Measurements from ENCODE around the gene OTULIN.

The OTULIN gene

GRCh38 chr5:14687023-14687665, 22.6 kb downstream of the OTULIN start:
- Histone ChIP-seq H2AK5ac (ENCODE audit: low read length) (no peak overlapping the region), H3K4ac (ENCODE audit: low read depth, low read length) (no peak overlapping the region), H3K56ac (ENCODE audit: low read length) (no peak overlapping the region), H3K9ac (ENCODE audit: low read length) (no peak overlapping the region), H3K18ac (ENCODE audit: low read length) (no peak overlapping the region), H3K79me2 (ENCODE audit: control insufficient read depth, insufficient read depth, low read length) (no peaks in the 10 kb centered on the region), H3K27ac (ENCODE audit: low read depth, low read length) (no peak overlapping the region), H2BK15ac (replicated peaks; ENCODE audit: low read depth) (no peak overlapping the region), H3K79me1 (ENCODE audit: low read length) (no peaks in the 10 kb centered on the region), H4K8ac (ENCODE audit: low read depth, low read length) (no peak overlapping the region), H2BK5ac (ENCODE audit: low read length) (no peak overlapping the region), H2BK120ac (ENCODE audit: low read depth, low read length) (no peak overlapping the region), H3K4me1 (ENCODE audit: control insufficient read depth, low read depth, low read length) (no peaks in the 10 kb centered on the region), H3K27me3 (ENCODE audit: insufficient read depth, low read length, poor library complexity) (no peaks in the 10 kb centered on the region), H3K23ac (ENCODE audit: low read length) (no peak overlapping the region), H4K5ac (ENCODE audit: low read length) (no peak overlapping the region), H3K4me2 (ENCODE audit: low read length) (no peak overlapping the region), H3K36me3 (ENCODE audit: control insufficient read depth, insufficient read depth, low read length) (peaks cover 4% of the 10 kb centered on the region), H3K4me3 (ENCODE audit: low read length) (no peak overlapping the region)
- WGBS (ENCODE audit: extremely low coverage, insufficient coverage, low lambda C conversion rate): no CpG with 5 or more reads among the region's 4 CpGs
- peak; percentile 66 for DNase-seq

DNA sequence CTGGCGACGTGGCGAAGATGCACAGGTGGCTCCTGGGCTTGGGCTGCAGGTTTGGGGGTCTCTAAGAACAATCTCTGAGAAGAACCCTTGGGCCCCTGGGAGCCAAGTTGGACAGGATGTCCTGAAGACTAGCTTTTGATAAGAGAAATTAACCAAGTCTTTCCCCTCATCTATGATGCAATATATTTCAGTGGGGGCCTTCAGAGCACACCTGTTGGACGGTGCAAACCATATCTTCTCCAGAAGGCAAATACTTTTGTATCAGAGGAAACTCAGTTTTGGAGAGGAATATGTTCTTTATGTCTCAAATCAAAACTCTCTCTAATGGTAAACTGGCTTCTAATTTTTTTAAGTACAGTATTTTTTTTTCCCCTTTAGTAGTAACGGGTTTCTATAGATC, 28.6 kb downstream of the OTULIN start:
- Histone ChIP-seq H3K56ac (ENCODE audit: low read length) (no peak overlapping the region), H3K4me3 (ENCODE audit: low read length) (no peak overlapping the region), H3K9ac (ENCODE audit: low read length) (no peak overlapping the region), H3K4ac (ENCODE audit: low read depth, low read length) (no peak overlapping the region), H4K5ac (ENCODE audit: low read length) (no peak overlapping the region), H3K27me3 (ENCODE audit: insufficient read depth, low read length, poor library complexity) (no peaks in the 10 kb centered on the region), H3K79me1 (ENCODE audit: low read length) (no peaks in the 10 kb centered on the region), H2BK5ac (ENCODE audit: low read length) (no peak overlapping the region), H3K79me2 (ENCODE audit: control insufficient read depth, insufficient read depth, low read length) (no peaks in the 10 kb centered on the region), H2BK15ac (replicated peaks; ENCODE audit: low read depth) (no peak overlapping the region), H3K18ac (ENCODE audit: low read length) (no peak overlapping the region), H3K4me1 (ENCODE audit: control insufficient read depth, low read depth, low read length) (no peaks in the 10 kb centered on the region), H4K8ac (ENCODE audit: low read depth, low read length) (no peak overlapping the region), H3K4me2 (ENCODE audit: low read length) (no peak overlapping the region), H2AK5ac (ENCODE audit: low read length) (no peak overlapping the region), H3K36me3 (ENCODE audit: control insufficient read depth, insufficient read depth, low read length) (peaks cover 4% of the 10 kb centered on the region), H3K23ac (ENCODE audit: low read length) (no peak overlapping the region), H3K27ac (ENCODE audit: low read depth, low read length) (no peak overlapping the region), H2BK120ac (ENCODE audit: low read depth, low read length) (no peak overlapping the region)
- no CpG with 5 or more reads among the region's 5 CpGs for WGBS (ENCODE audit: extremely low coverage, insufficient coverage, low lambda C conversion rate)
- no peak for DNase-seq

DNA sequence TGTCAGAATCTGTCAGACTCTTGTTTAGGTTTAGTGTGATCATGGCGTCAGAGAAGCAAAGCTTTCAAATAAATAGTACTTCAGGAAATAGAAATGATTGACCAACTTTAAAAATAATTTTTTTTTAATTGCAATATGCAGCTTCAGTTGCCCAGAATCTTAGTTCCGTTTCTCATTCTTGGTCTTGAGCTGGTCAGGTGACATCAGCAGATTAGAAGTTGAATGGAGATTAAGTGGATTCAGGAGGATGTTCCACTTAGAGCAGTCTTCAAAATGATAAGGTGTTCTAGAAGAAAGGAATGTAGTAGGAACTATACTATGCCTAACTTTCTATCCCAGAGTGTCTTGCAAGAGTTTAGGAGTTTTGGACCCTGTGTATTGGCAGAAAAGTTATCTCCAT, 30.6 kb downstream of the OTULIN start:
- H3K23ac ChIP-seq (ENCODE audit: low read length): no peak overlapping the region
- no peak overlapping the region for H4K8ac ChIP-seq (ENCODE audit: low read depth, low read length)
- no peak overlapping the region for H3K27ac ChIP-seq (ENCODE audit: low read depth, low read length)
- no peak overlapping the region for H4K5ac ChIP-seq (ENCODE audit: low read length)
- no peak overlapping the region for H2BK5ac ChIP-seq (ENCODE audit: low read length)
- no CpG with 5 or more reads among the region's 2 CpGs for WGBS (ENCODE audit: extremely low coverage, insufficient coverage, low lambda C conversion rate)
- H3K4ac ChIP-seq (ENCODE audit: low read depth, low read length): no peak overlapping the region
- no peak overlapping the region for H2AK5ac ChIP-seq (ENCODE audit: low read length)
- no peak overlapping the region for H2BK120ac ChIP-seq (ENCODE audit: low read depth, low read length)
- no peaks in the 10 kb centered on the region for H3K4me1 ChIP-seq (ENCODE audit: control insufficient read depth, low read depth, low read length)
- H3K18ac ChIP-seq (ENCODE audit: low read length): no peak overlapping the region
- peak; percentile 34 for DNase-seq
- H3K9ac ChIP-seq (ENCODE audit: low read length): no peak overlapping the region
- H3K79me2 ChIP-seq (ENCODE audit: control insufficient read depth, insufficient read depth, low read length): no peaks in the 10 kb centered on the region
- no peak overlapping the region for H2BK15ac ChIP-seq (replicated peaks; ENCODE audit: low read depth)
- no peak overlapping the region for H3K4me2 ChIP-seq (ENCODE audit: low read length)
- no peaks in the 10 kb centered on the region for H3K79me1 ChIP-seq (ENCODE audit: low read length)
- H3K36me3 ChIP-seq (ENCODE audit: control insufficient read depth, insufficient read depth, low read length): peaks cover 1% of the 10 kb centered on the region
- no peaks in the 10 kb centered on the region for H3K27me3 ChIP-seq (ENCODE audit: insufficient read depth, low read length, poor library complexity)
- H3K4me3 ChIP-seq (ENCODE audit: low read length): no peak overlapping the region
- H3K56ac ChIP-seq (ENCODE audit: low read length): no peak overlapping the region

DNA sequence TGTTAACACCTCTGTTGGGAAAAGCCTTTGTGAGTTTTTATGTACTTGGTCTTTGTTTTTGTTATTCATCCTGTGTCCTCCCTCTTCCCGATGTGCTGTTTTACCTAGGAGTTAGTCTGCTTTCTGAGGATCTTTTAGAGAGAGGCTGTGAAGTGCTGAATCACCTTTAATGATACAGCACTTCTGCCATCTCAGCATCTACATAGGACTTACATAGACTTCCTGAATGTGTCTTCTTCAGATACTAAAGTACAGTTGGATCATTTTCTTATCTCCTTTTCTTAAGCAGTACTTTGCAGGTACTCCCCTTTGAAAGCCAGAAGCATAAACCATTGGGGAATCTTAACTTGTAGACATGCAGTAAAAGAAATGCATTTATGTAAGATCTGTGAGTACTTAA, 31.5 kb downstream of the OTULIN start:
- no peak overlapping the region for H4K8ac ChIP-seq (ENCODE audit: low read depth, low read length)
- no peaks in the 10 kb centered on the region for H3K79me1 ChIP-seq (ENCODE audit: low read length)
- WGBS (ENCODE audit: extremely low coverage, insufficient coverage, low lambda C conversion rate): no CpG with 5 or more reads among the region's 1 CpG
- H3K9ac ChIP-seq (ENCODE audit: low read length): no peak overlapping the region
- no peak overlapping the region for H3K56ac ChIP-seq (ENCODE audit: low read length)
- DNase-seq: peak; percentile 86
- H3K4me2 ChIP-seq (ENCODE audit: low read length): no peak overlapping the region
- H3K18ac ChIP-seq (ENCODE audit: low read length): no peak overlapping the region
- H3K27me3 ChIP-seq (ENCODE audit: insufficient read depth, low read length, poor library complexity): no peaks in the 10 kb centered on the region
- no peak overlapping the region for H4K5ac ChIP-seq (ENCODE audit: low read length)
- H3K4me3 ChIP-seq (ENCODE audit: low read length): no peak overlapping the region
- H3K23ac ChIP-seq (ENCODE audit: low read length): no peak overlapping the region
- no peaks in the 10 kb centered on the region for H3K79me2 ChIP-seq (ENCODE audit: control insufficient read depth, insufficient read depth, low read length)
- no peak overlapping the region for H3K4ac ChIP-seq (ENCODE audit: low read depth, low read length)
- H3K36me3 ChIP-seq (ENCODE audit: control insufficient read depth, insufficient read depth, low read length): no peaks in the 10 kb centered on the region
- no peak overlapping the region for H2BK15ac ChIP-seq (replicated peaks; ENCODE audit: low read depth)
- H2BK5ac ChIP-seq (ENCODE audit: low read length): no peak overlapping the region
- no peaks in the 10 kb centered on the region for H3K4me1 ChIP-seq (ENCODE audit: control insufficient read depth, low read depth, low read length)
- H3K27ac ChIP-seq (ENCODE audit: low read depth, low read length): no peak overlapping the region
- no peak overlapping the region for H2BK120ac ChIP-seq (ENCODE audit: low read depth, low read length)
- H2AK5ac ChIP-seq (ENCODE audit: low read length): no peak overlapping the region

DNA sequence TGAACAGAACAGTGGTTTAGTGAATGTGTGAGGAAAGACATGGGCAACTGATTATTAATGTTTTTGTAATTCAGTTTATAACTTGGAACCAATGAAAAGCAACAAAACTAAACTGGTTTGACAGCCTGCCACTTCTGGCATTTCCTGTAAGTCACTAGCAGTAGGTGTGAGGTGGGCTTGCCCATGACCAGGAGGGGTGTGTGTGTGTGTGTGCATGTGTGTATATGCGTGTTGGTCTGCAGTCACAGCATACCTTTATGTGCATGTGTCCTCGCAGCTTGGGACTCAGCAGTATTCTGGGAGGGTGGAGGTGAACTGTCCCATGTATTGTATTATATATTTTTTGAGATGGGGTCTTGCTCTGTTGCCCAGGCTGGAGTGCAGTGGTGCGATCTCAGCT, 32.3 kb downstream of the OTULIN start:
- Histone ChIP-seq H2BK120ac (ENCODE audit: low read depth, low read length) (no peak overlapping the region), H3K23ac (ENCODE audit: low read length) (no peak overlapping the region), H4K5ac (ENCODE audit: low read length) (no peak overlapping the region), H3K4me2 (ENCODE audit: low read length) (no peak overlapping the region), H2AK5ac (ENCODE audit: low read length) (no peak overlapping the region), H3K79me2 (ENCODE audit: control insufficient read depth, insufficient read depth, low read length) (no peaks in the 10 kb centered on the region), H3K56ac (ENCODE audit: low read length) (no peak overlapping the region), H3K27ac (ENCODE audit: low read depth, low read length) (no peak overlapping the region), H3K4me1 (ENCODE audit: control insufficient read depth, low read depth, low read length) (no peaks in the 10 kb centered on the region), H4K8ac (ENCODE audit: low read depth, low read length) (no peak overlapping the region), H3K9ac (ENCODE audit: low read length) (no peak overlapping the region), H3K4ac (ENCODE audit: low read depth, low read length) (no peak overlapping the region), H2BK5ac (ENCODE audit: low read length) (no peak overlapping the region), H3K79me1 (ENCODE audit: low read length) (no peaks in the 10 kb centered on the region), H2BK15ac (replicated peaks; ENCODE audit: low read depth) (no peak overlapping the region), H3K36me3 (ENCODE audit: control insufficient read depth, insufficient read depth, low read length) (no peaks in the 10 kb centered on the region), H3K27me3 (ENCODE audit: insufficient read depth, low read length, poor library complexity) (no peaks in the 10 kb centered on the region), H3K18ac (ENCODE audit: low read length) (no peak overlapping the region), H3K4me3 (ENCODE audit: low read length) (no peak overlapping the region)
- WGBS (ENCODE audit: extremely low coverage, insufficient coverage, low lambda C conversion rate): no CpG with 5 or more reads among the region's 3 CpGs
- no peak for DNase-seq

DNA sequence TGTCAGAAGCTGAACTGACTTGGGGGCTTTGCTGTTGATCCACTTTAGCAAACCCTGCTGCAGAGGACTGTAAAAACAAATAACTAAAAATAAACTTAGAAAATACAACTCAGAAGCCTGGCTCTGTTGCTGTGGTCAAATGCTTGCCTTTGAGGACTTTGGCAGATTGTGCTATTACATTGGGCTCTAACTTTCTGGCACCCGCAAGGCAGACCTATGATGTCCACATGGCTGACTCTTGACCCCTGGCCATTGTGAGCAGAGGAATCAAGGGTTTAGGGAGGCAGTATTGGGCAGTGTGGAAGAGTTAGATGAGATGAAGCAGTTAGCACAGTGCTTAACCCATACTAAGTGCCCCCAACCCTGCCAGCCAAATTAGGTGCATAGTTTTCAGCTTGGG, 34.0 kb downstream of the OTULIN start:
- no CpG with 5 or more reads among the region's 1 CpG for WGBS (ENCODE audit: extremely low coverage, insufficient coverage, low lambda C conversion rate)

More for the DNA sequence above, 34.0 kb downstream of the OTULIN start:
- Histone ChIP-seq H3K27ac (ENCODE audit: low read depth, low read length) (no peak overlapping the region), H3K4ac (ENCODE audit: low read depth, low read length) (no peak overlapping the region), H3K9ac (ENCODE audit: low read length) (no peak overlapping the region), H3K18ac (ENCODE audit: low read length) (no peak overlapping the region), H2AK5ac (ENCODE audit: low read length) (no peak overlapping the region), H3K56ac (ENCODE audit: low read length) (no peak overlapping the region), H2BK15ac (replicated peaks; ENCODE audit: low read depth) (no peak overlapping the region), H3K79me2 (ENCODE audit: control insufficient read depth, insufficient read depth, low read length) (no peaks in the 10 kb centered on the region), H2BK120ac (ENCODE audit: low read depth, low read length) (no peak overlapping the region), H4K8ac (ENCODE audit: low read depth, low read length) (no peak overlapping the region), H3K23ac (ENCODE audit: low read length) (no peak overlapping the region), H3K36me3 (ENCODE audit: control insufficient read depth, insufficient read depth, low read length) (no peaks in the 10 kb centered on the region), H3K79me1 (ENCODE audit: low read length) (no peaks in the 10 kb centered on the region), H3K4me1 (ENCODE audit: control insufficient read depth, low read depth, low read length) (no peaks in the 10 kb centered on the region), H3K4me3 (ENCODE audit: low read length) (no peak overlapping the region), H2BK5ac (ENCODE audit: low read length) (no peak overlapping the region), H3K4me2 (ENCODE audit: low read length) (no peak overlapping the region), H4K5ac (ENCODE audit: low read length) (no peak overlapping the region), H3K27me3 (ENCODE audit: insufficient read depth, low read length, poor library complexity) (no peaks in the 10 kb centered on the region)
- no peak for DNase-seq
